HEK293 (cell line): ENCODE results near the gene CCDC88C.

Source experiments
- TCF7L2 ChIP-seq: IDR thresholded peaks from 2 replicates; pipeline ENCODE4 v1.6.1; 2011; ENCODE audit warnings: low read depth, mild to moderate bottlenecking, inconsistent platforms, low read length, moderate library complexity, borderline replicate concordance
- ZNF184 ChIP-seq: fragments of 450-650 bp; IDR thresholded peaks from 2 replicates; pipeline ENCODE4 v1.5.1; 2018; ENCODE audit warnings: missing biosample characterization, mild to moderate bottlenecking, missing genetic modification characterization

DNA sequence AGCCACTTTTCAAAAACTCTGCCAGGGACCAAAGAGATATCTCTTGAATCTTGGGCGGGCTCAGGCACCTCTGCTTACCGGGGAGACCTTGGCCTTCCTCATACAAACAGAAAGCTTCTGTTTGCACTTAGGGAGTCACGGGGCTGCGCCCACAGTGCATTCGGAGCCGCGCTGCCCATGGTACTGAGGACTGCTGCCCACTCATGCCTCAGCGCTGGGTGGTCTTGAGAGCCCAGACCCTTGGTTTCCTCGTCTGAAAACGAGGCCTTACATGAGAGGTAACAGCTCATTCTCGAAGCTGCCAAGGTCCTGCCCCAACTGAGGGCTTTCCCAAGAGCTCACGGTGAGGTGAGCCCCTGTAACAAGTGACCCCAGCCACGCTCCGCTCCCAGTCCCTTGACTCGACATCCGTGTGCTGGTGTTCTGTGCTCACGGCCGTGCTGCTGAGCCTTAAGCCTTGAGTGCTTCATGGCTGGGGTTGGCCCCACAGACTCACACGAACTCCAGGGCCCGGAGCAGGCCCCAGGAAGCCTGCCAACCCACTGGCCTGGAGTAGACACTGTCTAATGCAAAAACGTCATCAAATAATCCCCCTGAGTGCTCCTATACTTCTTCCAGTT, 125.7 kb downstream of the CCDC88C start:
- TF ChIP-seq TCF7L2: no peak
- TF ChIP-seq ZNF184: no peak
